HepG2 (cell line): Measurements from ENCODE around the gene CNTNAP1. TPM values are rescaled to one million over a fixed set of nuclear protein-coding genes. Genes with fewer than 3 reads are reported as not detected.

Source experiments
- BRCA1 ChIP-seq: sonication (generic); formaldehyde crosslinking; IDR thresholded peaks from 2 replicates; pipeline ENCODE4 v1.4.0; 2020; ENCODE audit warnings: missing genetic modification reagents
- CHCHD3 ChIP-seq: sonication (generic); formaldehyde crosslinking; IDR thresholded peaks from 2 replicates; pipeline ENCODE4 v1.8.0; 2022; ENCODE audit warnings: mild to moderate bottlenecking, missing genetic modification reagents, moderate library complexity
- GATAD1 ChIP-seq: IDR thresholded peaks from 2 replicates; pipeline ENCODE4 v1.6.1; 2016; ENCODE audit warnings: missing genetic modification reagents, missing compliant biosample characterization
- HMGXB4 ChIP-seq, 2 experiments: sonication (generic) in 1 of 2; formaldehyde crosslinking in 1 of 2; IDR thresholded peaks; 2 replicates each; pipeline versions ENCODE4 v1.4.0 to v1.6.1; 2018 to 2020; ENCODE audit warnings: missing genetic modification reagents in 2 of 2, borderline replicate concordance in 1 of 2, low read depth in 1 of 2, mild to moderate bottlenecking in 1 of 2, missing biosample characterization in 1 of 2
- HNF1B ChIP-seq: sonication (generic); formaldehyde crosslinking; IDR thresholded peaks from 2 replicates; pipeline ENCODE4 v1.5.1; 2020; ENCODE audit warnings: mild to moderate bottlenecking, moderate library complexity, missing genetic modification reagents
- KAT8 ChIP-seq: IDR thresholded peaks from 2 replicates; pipeline ENCODE4 v1.6.1; 2016; ENCODE audit warnings: missing genetic modification reagents, missing compliant biosample characterization
- NFYC ChIP-seq: IDR thresholded peaks from 2 replicates; pipeline ENCODE4 v1.6.1; 2016; ENCODE audit warnings: missing genetic modification reagents, missing compliant biosample characterization
- PHF20 ChIP-seq: sonication (generic); formaldehyde crosslinking; IDR thresholded peaks from 2 replicates; pipeline ENCODE4 v1.5.0; 2020; ENCODE audit warnings: mild to moderate bottlenecking, missing genetic modification reagents
- PITX1 ChIP-seq: sonication (generic); formaldehyde crosslinking; IDR thresholded peaks from 2 replicates; pipeline ENCODE4 v1.5.1; 2020; ENCODE audit warnings: mild to moderate bottlenecking, missing genetic modification reagents
- RBFOX2 ChIP-seq: fragments of 200-400 bp; formaldehyde crosslinking; IDR thresholded peaks from 2 replicates; pipeline ENCODE4 v1.6.1; 2017; ENCODE audit warnings: low read depth, mild to moderate bottlenecking, low read length
- SAFB2 ChIP-seq: sonication (generic); formaldehyde crosslinking; IDR thresholded peaks from 2 replicates; pipeline ENCODE4 v1.5.1; 2020; ENCODE audit warnings: missing genetic modification reagents, low read depth, mild to moderate bottlenecking, borderline replicate concordance
- SATB2 ChIP-seq: sonication (generic); formaldehyde crosslinking; IDR thresholded peaks from 2 replicates; pipeline ENCODE4 v1.5.0; 2020; ENCODE audit warnings: missing genetic modification reagents
- SKIL ChIP-seq: sonication (generic); formaldehyde crosslinking; IDR thresholded peaks from 2 replicates; pipeline ENCODE4 v1.8.0; 2022; ENCODE audit warnings: missing genetic modification reagents, mild to moderate bottlenecking, moderate library complexity, borderline replicate concordance
- ZBTB34 ChIP-seq: sonication (generic); formaldehyde crosslinking; IDR thresholded peaks from 2 replicates; pipeline ENCODE4 v1.8.0; 2022; ENCODE audit warnings: mild to moderate bottlenecking, missing genetic modification reagents
- ZNF256 ChIP-seq: sonication (generic); formaldehyde crosslinking; conservative IDR thresholded peaks from 2 replicates; pipeline ENCODE4 v1.4.0; 2020; ENCODE audit warnings: missing genetic modification reagents
- ZNF354B ChIP-seq: sonication (generic); formaldehyde crosslinking; IDR thresholded peaks from 2 replicates; pipeline ENCODE4 v1.8.0; 2022; ENCODE audit warnings: mild to moderate bottlenecking, missing genetic modification reagents
- ZNF501 ChIP-seq: sonication (generic); formaldehyde crosslinking; IDR thresholded peaks from 2 replicates; pipeline ENCODE4 v1.5.1; 2020; ENCODE audit warnings: mild to moderate bottlenecking, moderate library complexity, missing genetic modification reagents
- ZNF512B ChIP-seq: sonication (generic); formaldehyde crosslinking; IDR thresholded peaks from 2 replicates; pipeline ENCODE4 v1.5.1; 2020; ENCODE audit warnings: missing genetic modification reagents, mild to moderate bottlenecking, borderline replicate concordance
- ZNF552 ChIP-seq: sonication (generic); formaldehyde crosslinking; IDR thresholded peaks from 2 replicates; pipeline ENCODE4 v1.9.0; 2022; ENCODE audit warnings: missing genetic modification reagents, mild to moderate bottlenecking, borderline replicate concordance
- polyA plus RNA-seq, 8 experiments: library from polyadenylated mRNA; depleted of rRNA in 3 of 8; stranded (reverse) in 7 of 8; unstranded in 1 of 8; fragments of >200 nt; fragmentation: Illumina TruSeq in 4 of 8; extraction: Trizol in 4 of 8; gene quantifications; 2 replicates each; pipeline versions ENCODE4 v1.2.1 to v1.2.3, GENCODE V29; 2011 to 2016; ENCODE audit warnings: low read depth in 4 of 8, missing spikeins in 1 of 8, mixed read lengths in 1 of 8; ENCODE audit not compliant: insufficient read depth in 1 of 8
- total RNA-seq, 5 experiments: library from RNA; depleted of rRNA; stranded (reverse); fragments of >200 nt; fragmentation: Illumina TruSeq; extraction: Trizol; gene quantifications; 2 replicates each; pipeline ENCODE4 v1.2.3, GENCODE V29; 2016; ENCODE audit warnings: low read depth in 1 of 5

CNTNAP1 gene
- total and polyA plus RNA-seq, 2 of the 13 experiments (the other 11 are each of a cell fraction or from before 2014, with no cell fraction given): 4.5 to 7.7 TPM

GRCh38 chr17:42675965-42676423 is 6.3 kb upstream of the CNTNAP1 start (continued):
- peak; percentile 5 for TF ChIP-seq HNF1B (CRISPR knock-in tag)
- TF ChIP-seq ZNF552: 0 out of 2 replicates have a peak, but pooled peaks have one; percentile 18
- TF ChIP-seq ZNF501 (CRISPR knock-in tag): peak; percentile 73; the same call in 1 of the 2 replicates
- 0 out of 2 replicates have a peak, but pooled peaks have one; percentile 33 for TF ChIP-seq ZBTB34 (CRISPR knock-in tag)
- TF ChIP-seq ZNF256 (CRISPR knock-in tag): no peak
- 0 out of 2 replicates have a peak, but pooled peaks have one; percentile 47 for TF ChIP-seq CHCHD3 (CRISPR knock-in tag)
- peak; percentile 61; the same call in 1 of the 2 replicates for TF ChIP-seq RBFOX2
- TF ChIP-seq GATAD1 (CRISPR knock-in tag): peak; percentile 10; the same call in 1 of the 2 replicates
- no peak for TF ChIP-seq ZNF512B
- peak; percentile 49; the same call in 1 of the 2 replicates for TF ChIP-seq SAFB2 (CRISPR knock-in tag)
- TF ChIP-seq HMGXB4 (CRISPR knock-in tag; IDR thresholded peaks at IDR 0.05; ENCODE audit: borderline replicate concordance in 1 of 2, low read depth in 1 of 2): no peak; a peak in 1 of 4 replicates
- 0 out of 2 replicates have a peak, but pooled peaks have one; percentile 49 for TF ChIP-seq PHF20 (CRISPR knock-in tag)
- peak; percentile 33; the same call in 1 of the 2 replicates for TF ChIP-seq ZNF354B (CRISPR knock-in tag)
- 0 out of 2 replicates have a peak, but pooled peaks have one; percentile 12 for TF ChIP-seq NFYC
- TF ChIP-seq BRCA1: 0 out of 2 replicates have a peak, but pooled peaks have one; percentile 53
- no peak for TF ChIP-seq SATB2 (CRISPR knock-in tag)
- TF ChIP-seq SKIL (CRISPR knock-in tag): no peak
- TF ChIP-seq KAT8: peak; percentile 10; the same call in 1 of the 2 replicates
- no peak for TF ChIP-seq PITX1 (CRISPR knock-in tag)
